OCI-LY1 (cell line): ENCODE measurements around the gene MAP3K20.

Experiments used
- H2AFZ ChIP-seq: fragments of 200-600 bp; sonication (generic), shearing (Covaris generic); 2 replicates; pipeline ENCODE4 v1.6.0; 2014; ENCODE audit warnings: antibody characterized with exemption, mild to moderate bottlenecking, low read length
- H3F3A ChIP-seq: fragments of 200-600 bp; sonication (generic), shearing (Covaris generic); 2 replicates; pipeline ENCODE4 v1.6.0; 2014; ENCODE audit warnings: mild to moderate bottlenecking, antibody characterized with exemption, low read length, moderate library complexity; ENCODE audit not compliant: insufficient read depth
- H3K27ac ChIP-seq: fragments of 200-600 bp; sonication (generic); 2 replicates; pipeline ENCODE4 v1.5.1; 2014; ENCODE audit warnings: low read length, mixed run types, mild to moderate bottlenecking, low read depth; ENCODE audit not compliant: poor library complexity, severe bottlenecking
- H3K27me3 ChIP-seq: fragments of 200-600 bp; sonication (generic); 2 replicates; pipeline ENCODE4 v1.6.0; 2014; ENCODE audit warnings: antibody characterized with exemption, mild to moderate bottlenecking, low read length, moderate library complexity; ENCODE audit not compliant: insufficient read depth
- H3K36me3 ChIP-seq: fragments of 200-600 bp; sonication (generic); 2 replicates; pipeline ENCODE4 v1.6.1; 2014; ENCODE audit warnings: mild to moderate bottlenecking, antibody characterized with exemption, low read length, moderate library complexity, mixed read lengths; ENCODE audit not compliant: insufficient read depth
- H3K4me1 ChIP-seq: fragments of 200-600 bp; sonication (generic); 2 replicates; pipeline ENCODE4 v1.5.1; 2014; ENCODE audit warnings: mild to moderate bottlenecking, low read length, moderate library complexity; ENCODE audit not compliant: insufficient read depth, severe bottlenecking
- H3K4me2 ChIP-seq: fragments of 200-600 bp; sonication (generic), shearing (Covaris generic); 2 replicates; pipeline ENCODE4 v1.6.1; 2014; ENCODE audit warnings: low read length
- H3K4me3 ChIP-seq: fragments of 200-600 bp; sonication (generic); 2 replicates; pipeline ENCODE4 v1.5.1; 2014; ENCODE audit warnings: low read length, low read depth, mild to moderate bottlenecking, mixed read lengths; ENCODE audit not compliant: poor library complexity, severe bottlenecking
- H3K79me2 ChIP-seq: fragments of 200-600 bp; shearing (Covaris generic); 2 replicates; pipeline ENCODE4 v1.6.1; 2016; ENCODE audit warnings: mixed run types, low read length, mixed read lengths; ENCODE audit not compliant: insufficient read depth
- H3K9ac ChIP-seq: fragments of 200-600 bp; sonication (generic), shearing (Covaris generic); 2 replicates; pipeline ENCODE4 v1.6.1; 2014; ENCODE audit warnings: mild to moderate bottlenecking, low read length, mixed read lengths
- H3K9me2 ChIP-seq: fragments of 200-600 bp; sonication (generic), shearing (Covaris generic); 2 replicates; pipeline ENCODE4 v1.6.1; 2014; ENCODE audit warnings: low read depth, mild to moderate bottlenecking, low read length, mixed read lengths
- H3K9me3 ChIP-seq: fragments of 200-600 bp; shearing (Covaris generic); 2 replicates; pipeline ENCODE4 v1.6.1; 2014; ENCODE audit warnings: low read length, mixed read lengths
- H4K20me1 ChIP-seq: fragments of 200-600 bp; sonication (generic), shearing (Covaris generic); 2 replicates; pipeline ENCODE4 v1.6.0; 2016; ENCODE audit warnings: mild to moderate bottlenecking, low read length; ENCODE audit not compliant: insufficient read depth
- EZH2 ChIP-seq: fragments of 200-600 bp; sonication (generic), shearing (Covaris generic); IDR thresholded peaks from 2 replicates; pipeline ENCODE4 v1.8.0; 2017; ENCODE audit warnings: borderline replicate concordance, mixed run types, mild to moderate bottlenecking, antibody characterized with exemption, low read length, moderate library complexity, mixed read lengths
- TF ChIP-seq, protein P1 (sequence below): fragments of 200-600 bp; sonication (generic), shearing (Covaris generic); IDR thresholded peaks from 2 replicates; pipeline ENCODE4 v1.5.1; 2017; ENCODE audit warnings: mild to moderate bottlenecking, antibody characterized with exemption, low read length, moderate library complexity, mixed read lengths

The MAP3K20 gene

DNA sequence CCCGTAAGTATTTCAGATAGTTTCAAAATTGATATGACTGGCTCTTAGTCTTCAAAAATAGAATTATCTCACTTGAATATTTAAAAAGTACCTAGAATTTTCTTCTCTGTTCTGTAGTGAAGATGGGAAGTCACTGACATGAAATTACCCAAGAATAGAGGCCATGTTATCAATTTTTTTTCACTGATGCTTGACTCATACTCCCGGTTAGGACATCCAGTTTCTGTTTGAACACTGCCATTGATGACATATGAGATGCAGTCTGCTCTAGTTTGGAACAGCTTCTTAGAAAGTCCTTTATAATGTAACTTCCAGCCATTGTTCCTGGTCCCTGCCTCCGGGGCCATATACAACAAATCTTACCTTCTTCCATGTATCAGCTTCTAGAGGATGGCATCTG, 26.0 kb downstream of the MAP3K20 start:
- Histone ChIP-seq H3K79me2 (no peaks in the 10 kb centered on the region), H4K20me1 (no peaks in the 10 kb centered on the region)

DNA sequence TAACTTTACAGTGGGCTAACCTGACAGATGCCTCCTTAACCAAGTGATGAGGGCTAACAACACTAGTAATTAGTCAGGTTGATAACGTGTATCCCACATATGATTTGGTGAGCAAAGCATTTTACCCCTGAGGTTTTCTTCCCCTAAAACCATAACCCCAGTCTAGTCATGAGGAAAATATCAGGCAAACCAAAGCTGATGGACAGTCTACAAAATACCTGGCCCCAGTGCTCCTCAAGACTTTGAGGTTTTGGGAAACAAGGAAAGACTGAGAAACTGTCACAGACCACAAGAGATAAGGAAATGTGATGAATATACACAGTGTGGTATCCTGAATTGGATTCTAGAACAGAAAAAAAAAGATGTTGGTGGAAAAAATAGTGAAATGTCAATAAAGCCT, 28.5 kb downstream of the MAP3K20 start:
- no peaks in the 10 kb centered on the region for H3K4me1 ChIP-seq
- no peaks in the 10 kb centered on the region for H3K27me3 ChIP-seq
- no peaks in the 10 kb centered on the region for H3K9me3 ChIP-seq
- H3K4me2 ChIP-seq = no peak overlapping the region
- H2AFZ ChIP-seq = no peak overlapping the region
- TF ChIP-seq EZH2 = no peak
- TF ChIP-seq, protein P1, sequence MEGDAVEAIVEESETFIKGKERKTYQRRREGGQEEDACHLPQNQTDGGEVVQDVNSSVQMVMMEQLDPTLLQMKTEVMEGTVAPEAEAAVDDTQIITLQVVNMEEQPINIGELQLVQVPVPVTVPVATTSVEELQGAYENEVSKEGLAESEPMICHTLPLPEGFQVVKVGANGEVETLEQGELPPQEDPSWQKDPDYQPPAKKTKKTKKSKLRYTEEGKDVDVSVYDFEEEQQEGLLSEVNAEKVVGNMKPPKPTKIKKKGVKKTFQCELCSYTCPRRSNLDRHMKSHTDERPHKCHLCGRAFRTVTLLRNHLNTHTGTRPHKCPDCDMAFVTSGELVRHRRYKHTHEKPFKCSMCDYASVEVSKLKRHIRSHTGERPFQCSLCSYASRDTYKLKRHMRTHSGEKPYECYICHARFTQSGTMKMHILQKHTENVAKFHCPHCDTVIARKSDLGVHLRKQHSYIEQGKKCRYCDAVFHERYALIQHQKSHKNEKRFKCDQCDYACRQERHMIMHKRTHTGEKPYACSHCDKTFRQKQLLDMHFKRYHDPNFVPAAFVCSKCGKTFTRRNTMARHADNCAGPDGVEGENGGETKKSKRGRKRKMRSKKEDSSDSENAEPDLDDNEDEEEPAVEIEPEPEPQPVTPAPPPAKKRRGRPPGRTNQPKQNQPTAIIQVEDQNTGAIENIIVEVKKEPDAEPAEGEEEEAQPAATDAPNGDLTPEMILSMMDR = no peak
- H3K4me3 ChIP-seq = no peak overlapping the region
- H3K36me3 ChIP-seq = no peaks in the 10 kb centered on the region
- no peaks in the 10 kb centered on the region for H4K20me1 ChIP-seq
- no peaks in the 10 kb centered on the region for H3K79me2 ChIP-seq
- H3K9me2 ChIP-seq = no peaks in the 10 kb centered on the region
- no peak overlapping the region for H3K27ac ChIP-seq
- no peak overlapping the region for H3K9ac ChIP-seq
- H3F3A ChIP-seq = no peaks in the 10 kb centered on the region

More for the DNA sequence above, 26.0 kb downstream of the MAP3K20 start:
- Histone ChIP-seq H3K4me1 (no peaks in the 10 kb centered on the region), H3K9ac (no peak overlapping the region), H3K4me3 (no peak overlapping the region), H3K36me3 (no peaks in the 10 kb centered on the region), H3K9me2 (no peaks in the 10 kb centered on the region), H3K27ac (no peak overlapping the region), H2AFZ (no peak overlapping the region), H3K9me3 (no peaks in the 10 kb centered on the region), H3K27me3 (no peaks in the 10 kb centered on the region), H3F3A (no peaks in the 10 kb centered on the region), H3K4me2 (no peak overlapping the region)
- TF ChIP-seq EZH2 = no peak
- TF ChIP-seq, protein P1 = no peak

DNA sequence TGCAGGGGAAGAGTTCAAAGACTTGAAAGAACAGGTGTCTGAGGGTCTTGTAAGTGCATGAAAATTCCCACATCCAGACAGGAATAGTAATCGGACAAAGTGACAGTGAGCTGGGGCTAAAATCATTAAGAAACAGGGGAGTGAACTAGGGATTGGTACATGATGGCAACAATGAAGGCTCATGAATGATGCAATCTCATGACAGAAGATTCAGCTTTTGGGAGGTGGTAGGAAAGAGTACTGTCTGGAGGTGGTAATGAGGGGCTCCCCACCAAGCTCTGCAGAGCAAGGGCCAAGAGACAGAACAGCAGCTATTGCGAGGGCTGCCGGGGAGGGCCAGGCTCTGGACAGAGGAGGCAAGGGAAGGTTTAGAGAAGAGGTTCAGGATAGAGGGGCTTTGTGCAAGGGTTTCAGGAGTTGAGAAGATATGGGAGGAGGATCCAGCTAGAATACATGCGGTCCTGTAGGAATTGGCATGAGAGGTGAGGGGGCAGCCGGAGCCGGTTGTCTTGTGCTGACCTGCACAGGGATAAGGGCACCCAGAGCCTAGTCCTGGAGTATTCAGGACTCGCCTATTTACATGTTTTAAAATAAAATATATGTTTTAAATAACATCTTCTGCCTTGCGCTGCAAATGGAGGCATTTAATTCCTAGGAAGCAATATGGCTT, 31.4 kb downstream of the MAP3K20 start:
- Histone ChIP-seq H2AFZ (no peak overlapping the region), H3K36me3 (no peaks in the 10 kb centered on the region), H3K4me1 (no peaks in the 10 kb centered on the region), H4K20me1 (no peaks in the 10 kb centered on the region), H3K79me2 (no peaks in the 10 kb centered on the region), H3K9ac (no peak overlapping the region), H3K4me3 (no peak overlapping the region), H3K9me3 (no peaks in the 10 kb centered on the region), H3K27ac (no peak overlapping the region), H3K4me2 (no peak overlapping the region), H3K27me3 (no peaks in the 10 kb centered on the region), H3F3A (no peaks in the 10 kb centered on the region), H3K9me2 (no peaks in the 10 kb centered on the region)
- TF ChIP-seq EZH2 = no peak
- TF ChIP-seq, protein P1 = no peak
